GM19240 (cell line): ENCODE data around the gene HPX.
A peak's percentile ranks its signal among the peaks of the same experiment; 100 is the strongest.

Source experiments
- DNase-seq: peaks from one replicate; pipeline ENCODE4 v3.0.0; 2011; ENCODE audit warnings: low spot score; ENCODE audit not compliant: insufficient read length

Gene HPX

GRCh38 chr11:6440906-6441358 is at the start of gene HPX:
Gene HPX, minus strand, starts transcription at chr11:6440987. Its CDS starts 24 bp downstream, at chr11:6440963.
- DNase-seq, result no peak

GRCh38 chr11:6489306-6489705 is 48.5 kb upstream of the HPX start:
- DNase-seq, result no peak

GRCh38 chr11:6488821-6489220 is 48.0 kb upstream of the HPX start:
- no peak for DNase-seq

GRCh38 chr11:6488342-6488741 is 47.6 kb upstream of the HPX start:
- no peak for DNase-seq

GRCh38 chr11:6486938-6487337 is 46.2 kb upstream of the HPX start:
- DNase-seq, result no peak

GRCh38 chr11:6486256-6486655 is 45.5 kb upstream of the HPX start:
- DNase-seq, result no peak

- no peak for DNase-seq
Observed at GRCh38 chr11:6485661-6486060, 44.9 kb upstream of the HPX start.

- DNase-seq, result no peak
Observed at GRCh38 chr11:6483015-6483414, 42.2 kb upstream of the HPX start.

GRCh38 chr11:6482441-6482840 is 41.7 kb upstream of the HPX start:
- no peak for DNase-seq

GRCh38 chr11:6481924-6482275 is 41.1 kb upstream of the HPX start:
- no peak for DNase-seq

GRCh38 chr11:6481012-6481923 is 40.5 kb upstream of the HPX start, which contains the start of the genes ARFIP2 and TIMM10B:
Gene ARFIP2, minus strand, starts transcription at chr11:6481331. Its CDS starts 910 bp downstream, at chr11:6480421.
Gene TIMM10B, plus strand, starts transcription at chr11:6481501. Its CDS starts 16 bp downstream, at chr11:6481517.
- peak; percentile 98 for DNase-seq

GRCh38 chr11:6480299-6480914 is 39.6 kb upstream of the HPX start:
- no peak for DNase-seq

GRCh38 chr11:6476571-6476970 is 35.8 kb upstream of the HPX start:
- DNase-seq, result no peak

- DNase-seq, result no peak
Observed at GRCh38 chr11:6475936-6476335, 35.1 kb upstream of the HPX start.

GRCh38 chr11:6474806-6475500 is 34.2 kb upstream of the HPX start:
- DNase-seq, result no peak

GRCh38 chr11:6474413-6474792 is 33.6 kb upstream of the HPX start:
- DNase-seq, result no peak

GRCh38 chr11:6473451-6474412 is 32.9 kb upstream of the HPX start, which contains the start of gene TRIM3:
Gene TRIM3, minus strand, starts transcription at chr11:6473941. Its CDS starts 8,246 bp downstream, at chr11:6465695.
- peak; percentile 74 for DNase-seq

GRCh38 chr11:6472934-6473333 is 32.1 kb upstream of the HPX start:
- DNase-seq, result no peak

- DNase-seq, result no peak
Observed at GRCh38 chr11:6469599-6469998, 28.8 kb upstream of the HPX start.

- peak; percentile 80 for DNase-seq
Observed at GRCh38 chr11:6468712-6469495, 28.1 kb upstream of the HPX start.
